Astrocyte (in vitro differentiated cells and primary cell): Measurements from ENCODE around the gene DRD1. TPM values are rescaled to one million over a fixed set of nuclear protein-coding genes. Genes with fewer than 3 reads are reported as not detected.

Experiments used
- DNase-seq: peaks from one replicate; pipeline ENCODE4 v3.0.0-alpha.2; 2010; ENCODE audit warnings: low read depth
- FAIRE-seq: peaks from 2 replicates; lab custom pipeline; 2011; peaks lifted over from hg19 to GRCh38; lab: Jason Lieb, UNC
- H2AFZ ChIP-seq: 2 replicates; pipeline ENCODE4 v1.6.0; 2012; ENCODE audit warnings: low read depth, low read length, inconsistent platforms
- H3K27ac ChIP-seq: 2 replicates; pipeline ENCODE4 v1.5.1; 2011; ENCODE audit warnings: low read depth, low read length, inconsistent platforms
- H3K27me3 ChIP-seq: 2 replicates; pipeline ENCODE4 v1.6.0; 2011; ENCODE audit warnings: low read length, inconsistent platforms; ENCODE audit not compliant: insufficient read depth
- H3K36me3 ChIP-seq: 2 replicates; pipeline ENCODE4 v1.5.1; 2011; ENCODE audit warnings: low read length, inconsistent platforms; ENCODE audit not compliant: insufficient read depth
- H3K4me1 ChIP-seq: 2 replicates; pipeline ENCODE4 v1.5.1; 2011; ENCODE audit warnings: low read length, inconsistent platforms; ENCODE audit not compliant: insufficient read depth
- H3K4me2 ChIP-seq: 2 replicates; pipeline ENCODE4 v1.6.0; 2012; ENCODE audit warnings: low read length, inconsistent platforms
- H3K4me3 ChIP-seq: 2 replicates; pipeline ENCODE4 v1.5.1; 2011; ENCODE audit warnings: low read depth, mild to moderate bottlenecking, low read length, inconsistent platforms; ENCODE audit not compliant: insufficient read depth
- H3K79me2 ChIP-seq: 2 replicates; pipeline ENCODE4 v1.6.0; 2012; ENCODE audit warnings: mild to moderate bottlenecking, low read length, inconsistent platforms; ENCODE audit not compliant: insufficient read depth
- H3K9ac ChIP-seq: 2 replicates; pipeline ENCODE4 v1.6.0; 2012; ENCODE audit warnings: mild to moderate bottlenecking, low read length, inconsistent platforms
- H3K9me3 ChIP-seq: 2 replicates; pipeline ENCODE4 v1.5.1; 2012; ENCODE audit warnings: low read depth, mild to moderate bottlenecking, low read length, inconsistent platforms; ENCODE audit not compliant: insufficient read depth
- H4K20me1 ChIP-seq: 2 replicates; pipeline ENCODE4 v1.6.0; 2012; ENCODE audit warnings: low read length, inconsistent platforms; ENCODE audit not compliant: insufficient read depth
- H3K27ac Mint-ChIP-seq: one replicate; pipeline ENCODE4 v1.8.0; 2021; ENCODE audit warnings: mild to moderate bottlenecking, mixed read lengths; ENCODE audit not compliant: unreplicated experiment
- H3K27me3 Mint-ChIP-seq: one replicate; pipeline ENCODE4 v1.8.0; 2021; ENCODE audit warnings: low read depth, mixed read lengths; ENCODE audit not compliant: unreplicated experiment
- H3K36me3 Mint-ChIP-seq: one replicate; pipeline ENCODE4 v1.8.0; 2021; ENCODE audit warnings: low read depth, mixed read lengths; ENCODE audit not compliant: unreplicated experiment
- H3K4me1 Mint-ChIP-seq: one replicate; pipeline ENCODE4 v1.8.0; 2021; ENCODE audit warnings: low read depth, mixed read lengths; ENCODE audit not compliant: unreplicated experiment
- H3K4me3 Mint-ChIP-seq: one replicate; pipeline ENCODE4 v1.8.0; 2021; ENCODE audit warnings: mild to moderate bottlenecking, moderate library complexity, mixed read lengths; ENCODE audit not compliant: unreplicated experiment
- H3K9me3 Mint-ChIP-seq: one replicate; pipeline ENCODE4 v1.8.0; 2021; ENCODE audit warnings: mild to moderate bottlenecking, mixed read lengths; ENCODE audit not compliant: unreplicated experiment
- CTCF ChIP-seq: IDR thresholded peaks from 2 replicates; pipeline ENCODE4 v1.5.1; 2011; ENCODE audit warnings: low read depth, mild to moderate bottlenecking, inconsistent platforms, low read length, moderate library complexity; ENCODE audit not compliant: insufficient read depth
- EZH2 ChIP-seq: IDR thresholded peaks from 2 replicates; pipeline ENCODE4 v1.6.1; 2012; ENCODE audit warnings: mild to moderate bottlenecking, low read length, inconsistent platforms; ENCODE audit not compliant: insufficient read depth
- total RNA-seq: library from RNA; stranded (reverse); gene quantifications from 2 replicates; pipeline ENCODE4 v1.2.1, GENCODE V29; 2021

Gene DRD1
- total RNA-seq, 1 donor from 2014 or later = 0.23 TPM

GRCh38 chr5:175475248-175475647, 31.3 kb upstream of the DRD1 start:
- no peak for FAIRE-seq
- TF ChIP-seq CTCF = no peak
- no peak for TF ChIP-seq EZH2
- Histone ChIP-seq H3K9me3 (no peaks in the 10 kb centered on the region), H4K20me1 (no peaks in the 10 kb centered on the region), H3K27me3 (peaks cover 5% of the 10 kb centered on the region), H3K4me3 (no peak overlapping the region), H2AFZ (no peak overlapping the region), H3K4me1 (no peaks in the 10 kb centered on the region), H3K36me3 (no peaks in the 10 kb centered on the region), H3K27ac (no peak overlapping the region), H3K9ac (no peak overlapping the region), H3K79me2 (peaks cover 16% of the 10 kb centered on the region), H3K4me2 (no peak overlapping the region)
- Mint-ChIP-seq H3K36me3 (no peaks in the 10 kb centered on the region), H3K9me3 (no peaks in the 10 kb centered on the region), H3K27ac (no peak overlapping the region), H3K4me3 (no peak overlapping the region), H3K27me3 (no peaks in the 10 kb centered on the region), H3K4me1 (peaks cover 6% of the 10 kb centered on the region)
- DNase-seq = no peak

GRCh38 chr5:175472378-175472777, 28.4 kb upstream of the DRD1 start:
- H3K27ac ChIP-seq = no peak overlapping the region
- Mint-ChIP-seq H3K36me3 (no peaks in the 10 kb centered on the region), H3K27me3 (no peaks in the 10 kb centered on the region), H3K4me1 (no peaks in the 10 kb centered on the region), H3K9me3 (no peaks in the 10 kb centered on the region), H3K4me3 (no peak overlapping the region), H3K27ac (no peak overlapping the region)
- H3K4me2 ChIP-seq = no peak overlapping the region
- no peak for TF ChIP-seq EZH2
- no peak for TF ChIP-seq CTCF
- FAIRE-seq = no peak
- H4K20me1 ChIP-seq = no peaks in the 10 kb centered on the region
- DNase-seq = no peak
- H3K4me3 ChIP-seq = no peak overlapping the region
- peaks cover 11% of the 10 kb centered on the region for H3K27me3 ChIP-seq
- no peaks in the 10 kb centered on the region for H3K9me3 ChIP-seq
- no peaks in the 10 kb centered on the region for H3K4me1 ChIP-seq
- no peak overlapping the region for H3K9ac ChIP-seq
- no peaks in the 10 kb centered on the region for H3K79me2 ChIP-seq
- no peak overlapping the region for H2AFZ ChIP-seq
- no peaks in the 10 kb centered on the region for H3K36me3 ChIP-seq

GRCh38 chr5:175471628-175472027, 27.6 kb upstream of the DRD1 start:
- no peaks in the 10 kb centered on the region for H3K4me1 Mint-ChIP-seq
- H3K9me3 Mint-ChIP-seq = no peaks in the 10 kb centered on the region
- no peak overlapping the region for H3K27ac ChIP-seq
- FAIRE-seq (no peak), DNase-seq (no peak)
- H3K27ac Mint-ChIP-seq = no peak overlapping the region
- H3K9ac ChIP-seq = no peak overlapping the region
- H4K20me1 ChIP-seq = no peaks in the 10 kb centered on the region
- no peak overlapping the region for H3K4me2 ChIP-seq
- no peaks in the 10 kb centered on the region for H3K79me2 ChIP-seq
- H3K36me3 ChIP-seq = no peaks in the 10 kb centered on the region
- no peaks in the 10 kb centered on the region for H3K36me3 Mint-ChIP-seq
- H3K9me3 ChIP-seq = no peaks in the 10 kb centered on the region
- no peaks in the 10 kb centered on the region for H3K4me1 ChIP-seq
- no peak overlapping the region for H2AFZ ChIP-seq
- H3K4me3 Mint-ChIP-seq = no peak overlapping the region
- H3K27me3 ChIP-seq = peaks cover 11% of the 10 kb centered on the region
- peaks cover 2% of the 10 kb centered on the region for H3K27me3 Mint-ChIP-seq
- H3K4me3 ChIP-seq = no peak overlapping the region
- no peak for TF ChIP-seq EZH2
- TF ChIP-seq CTCF = no peak
